Posterior vena cava (tissue), 2 donors: ENCODE data around the gene CXXC5. TPM values are rescaled to one million over a fixed set of nuclear protein-coding genes. Genes with fewer than 3 reads are reported as not detected.

Source experiments
- DNase-seq: peaks from one replicate; pipeline ENCODE4 v3.0.0-alpha.2; 2020; ENCODE audit warnings: low spot score
- intact Hi-C, 2 donors: fragments of 100-400 bp; cut with DNase I; formaldehyde crosslinking; loops; one replicate each; pipeline versions ENCODE4 v1.14.1 to v1.14.2; 2022 to 2023
- total RNA-seq, 2 donors: library from RNA; stranded (reverse); fragmentation: NEBNext Ultra II Directional; extraction: Animal tissue kit (Norgen Biotek cat#: 25700); gene quantifications; one replicate each; pipeline ENCODE4 v1.2.1, GENCODE V29; 2021
- donor health status: DM: yes; HTN: yes; CAD: no.
- donor health status: DM: yes; HTN: yes; CAD: no.

The CXXC5 gene
- total RNA-seq, 2 donors from 2014 or later = 48.9 to 49.1 TPM

DNA sequence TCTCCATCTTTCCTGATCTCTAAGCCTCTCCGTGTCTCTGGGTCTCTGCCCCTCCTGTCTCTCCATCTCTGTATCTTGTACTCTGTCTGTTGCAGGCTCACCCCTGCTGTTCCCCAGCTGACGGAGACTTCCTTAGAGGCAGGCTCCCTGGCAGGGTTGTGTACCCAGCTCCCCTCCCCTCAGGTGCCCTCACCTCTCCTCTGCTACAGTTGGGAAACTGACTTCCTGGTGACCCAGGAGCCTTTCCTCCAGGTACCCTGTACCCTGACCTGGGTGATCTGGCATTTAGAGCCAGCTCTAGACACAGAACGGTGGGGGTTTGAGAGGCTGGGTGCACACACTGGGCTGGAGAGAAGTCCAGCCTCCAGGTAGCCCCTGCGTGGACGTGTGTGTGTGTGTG, 37.7 kb downstream of the CXXC5 start:
- intact Hi-C loops = loop anchor here in 1 of 2 donors (5.0 kb wide), 1 partner anchor 39 kb away; the partner anchor contains the start of gene CXXC5
- DNase-seq = no peak

DNA sequence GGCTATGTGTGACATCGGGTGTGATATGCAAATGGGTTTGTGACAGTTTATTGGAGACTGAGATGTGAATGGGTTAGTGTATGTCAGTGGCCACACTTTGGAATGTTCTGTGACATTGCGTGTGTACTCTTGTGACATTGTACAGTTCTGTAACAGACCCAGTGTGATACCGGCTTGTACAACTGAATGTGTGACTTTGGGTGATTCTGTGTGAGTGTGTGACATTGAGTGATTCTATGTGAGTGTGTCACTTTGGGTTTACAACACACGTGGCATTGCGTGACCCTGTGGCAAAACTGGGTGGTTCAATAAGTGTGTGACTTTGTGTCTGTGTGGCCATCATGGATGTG, 38.2 kb downstream of the CXXC5 start:
- no peak for DNase-seq
- intact Hi-C loops = loop anchor here in 1 of 2 donors (5.0 kb wide), 1 partner anchor 39 kb away; the partner anchor contains the start of gene CXXC5

- intact Hi-C loops = loop anchor here in 1 of 2 donors (5.0 kb wide), 1 partner anchor 40 kb away; the partner anchor contains the start of gene CXXC5
- no peak for DNase-seq
These were observed 38.7 kb downstream of the CXXC5 start for GRCh38 chr5:139686706-139687441.

GRCh38 chr5:139687656-139688055, 39.5 kb downstream of the CXXC5 start:
- no peak for DNase-seq
- intact Hi-C loops = loop anchor here in 1 of 2 donors (5.0 kb wide), 1 partner anchor 40 kb away; the partner anchor contains the start of gene CXXC5

GRCh38 chr5:139688088-139688702, 40.0 kb downstream of the CXXC5 start:
- DNase-seq = no peak

GRCh38 chr5:139688751-139689372, 40.7 kb downstream of the CXXC5 start:
- intact Hi-C loops = loop anchor here in 1 of 2 donors (5.0 kb wide), 1 partner anchor 42 kb away; the partner anchor contains the start of gene CXXC5

More at GRCh38 chr5:139688088-139688702, 40.0 kb downstream of the CXXC5 start:
- intact Hi-C loops = loop anchor here in 1 of 2 donors (5.0 kb wide), 1 partner anchor 41 kb away; the partner anchor contains the start of gene CXXC5

GRCh38 chr5:139689631-139690063, 41.5 kb downstream of the CXXC5 start:
- intact Hi-C loops = loop anchor here (2.0 to 5.0 kb wide), 2 partner anchors 42 to 55 kb away; partner anchors contain the start of gene CXXC5 (in 1 of the 2)
- DNase-seq = no peak

More at GRCh38 chr5:139688751-139689372, 40.7 kb downstream of the CXXC5 start:
- DNase-seq = no peak

- intact Hi-C loops = loop anchor here in 1 of 2 donors (2.0 kb wide), 1 partner anchor 55 kb away; no protein-coding TSS in a partner anchor
These were observed 42.1 kb downstream of the CXXC5 start for GRCh38 chr5:139690064-139690802.

DNA sequence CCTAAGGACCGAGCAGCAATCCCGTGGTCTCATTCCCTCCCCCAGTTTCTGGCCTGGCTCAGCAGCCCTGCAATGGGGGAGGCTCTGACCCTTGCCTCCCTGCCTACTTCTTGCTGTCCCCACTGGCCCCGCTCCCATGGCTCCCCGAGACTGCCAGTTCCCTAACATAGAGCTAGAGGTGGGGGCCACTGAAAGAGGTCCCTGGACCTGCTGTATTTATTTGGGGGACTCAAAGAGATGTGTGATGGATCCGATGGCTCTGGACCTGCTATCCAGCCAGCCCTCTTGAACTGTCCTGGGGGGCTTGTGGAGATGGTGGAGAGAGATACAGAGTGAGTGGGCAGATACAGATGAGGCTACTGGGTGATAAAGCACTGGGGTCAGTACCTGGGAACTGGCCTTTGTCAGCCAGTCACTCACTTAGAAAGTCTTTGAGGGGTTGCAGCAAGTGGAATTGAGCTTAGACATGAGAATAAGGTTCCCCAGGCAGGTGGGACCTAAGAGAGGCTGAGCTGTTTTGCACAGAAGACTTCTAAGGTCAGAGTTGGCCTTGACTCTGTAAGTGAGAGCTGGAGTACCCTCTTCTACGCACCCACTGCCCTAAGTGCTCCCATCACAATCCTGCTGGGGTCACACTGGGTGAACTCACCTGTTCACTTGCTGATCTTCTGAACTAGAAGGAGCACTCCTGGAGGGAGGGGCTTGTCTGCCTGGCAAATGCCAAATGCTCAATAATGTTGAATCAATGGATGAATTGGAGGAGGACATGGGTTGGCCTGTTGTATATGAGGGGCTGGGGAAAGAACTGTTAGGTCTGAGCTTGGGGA, 42.9 kb downstream of the CXXC5 start:
- DNase-seq = peak; percentile 62
- intact Hi-C loops = loop anchor here in 1 of 2 donors (2.0 kb wide), 1 partner anchor 56 kb away; no protein-coding TSS in a partner anchor

More at GRCh38 chr5:139690064-139690802, 42.1 kb downstream of the CXXC5 start:
- peak; percentile 88 for DNase-seq

- intact Hi-C loops = no loop called here
- DNase-seq = no peak
These were observed 44.0 kb downstream of the CXXC5 start for GRCh38 chr5:139692148-139692547.

GRCh38 chr5:139692679-139693308, 44.6 kb downstream of the CXXC5 start:
- no peak for DNase-seq
- intact Hi-C loops = no loop called here

GRCh38 chr5:139693676-139694364, 45.7 kb downstream of the CXXC5 start:
- intact Hi-C loops = no loop called here

GRCh38 chr5:139694556-139695177, 46.5 kb downstream of the CXXC5 start:
- intact Hi-C loops = no loop called here
- DNase-seq = no peak

More at GRCh38 chr5:139693676-139694364, 45.7 kb downstream of the CXXC5 start:
- no peak for DNase-seq

DNA sequence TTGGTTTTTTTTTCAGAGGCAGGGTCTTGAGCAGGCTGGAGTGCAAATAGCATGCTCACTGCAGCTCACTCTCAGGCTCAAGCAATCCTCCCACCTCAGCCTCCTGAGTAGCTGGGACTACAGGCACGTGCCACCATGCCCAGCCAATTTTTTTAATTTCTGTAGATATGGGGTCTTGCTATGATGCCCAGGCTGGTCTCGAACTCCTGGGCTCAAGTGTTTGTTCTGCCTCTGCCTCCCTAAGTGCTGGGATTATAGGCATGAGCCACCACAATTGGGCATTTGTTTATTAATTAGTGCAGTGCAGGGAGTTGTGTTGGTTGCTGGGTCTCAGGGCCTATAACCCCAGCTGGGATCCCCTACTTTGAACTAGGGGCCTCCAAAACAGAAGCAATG, 47.0 kb downstream of the CXXC5 start:
- intact Hi-C loops = no loop called here
- DNase-seq = no peak

DNA sequence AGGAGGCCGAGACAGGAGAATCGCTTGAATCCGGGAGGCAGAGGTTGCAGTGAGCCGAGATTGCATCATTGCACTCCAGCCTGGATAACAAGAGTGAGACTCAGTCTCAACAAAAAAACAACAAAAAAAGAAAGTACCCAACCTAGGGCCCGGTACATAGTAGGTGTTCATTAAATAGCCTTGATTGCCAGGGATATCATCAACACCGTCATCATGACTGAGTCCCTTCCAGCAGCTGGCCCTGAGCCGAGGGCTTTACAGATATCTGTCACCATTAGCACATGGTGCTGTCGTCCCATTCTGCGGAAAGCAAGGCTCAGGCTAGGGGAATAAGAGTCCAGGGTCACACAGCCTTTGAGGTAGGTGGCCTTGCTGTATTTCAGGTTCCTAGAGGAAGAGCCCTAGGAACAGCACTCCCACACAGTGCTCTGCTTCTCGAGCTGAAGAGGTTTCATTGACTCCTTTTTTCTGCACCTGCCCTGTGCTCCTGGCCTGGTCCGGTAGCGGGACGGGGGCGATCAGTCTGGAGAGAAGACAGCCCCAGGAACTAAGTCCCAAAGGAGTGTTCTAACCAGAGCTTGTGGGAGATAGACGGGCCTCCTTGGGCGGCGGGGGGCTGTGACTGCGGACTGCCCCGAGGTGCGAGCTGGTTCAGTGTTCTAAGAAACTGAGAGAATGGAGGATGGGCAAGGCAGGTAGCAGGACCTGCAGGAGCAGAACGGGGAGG, 48.2 kb downstream of the CXXC5 start:
- intact Hi-C loops = no loop called here
- DNase-seq = no peak
